GM23248 (cell line): ENCODE results near the gene PIK3R1.

Experiments used
- EZH2 ChIP-seq: fragments of 200-600 bp; sonication (generic); IDR thresholded peaks from 2 replicates; pipeline ENCODE4 v1.6.1; 2018; ENCODE audit warnings: antibody characterized with exemption, mild to moderate bottlenecking; ENCODE audit not compliant: insufficient read depth, poor library complexity, severe bottlenecking
- EZH2phosphoT487 ChIP-seq: fragments of 200-600 bp; sonication (generic); IDR thresholded peaks from 2 replicates; pipeline ENCODE4 v1.6.1; 2018; ENCODE audit warnings: antibody characterized with exemption, moderate library complexity, mild to moderate bottlenecking, low read depth; ENCODE audit not compliant: insufficient read depth

DNA sequence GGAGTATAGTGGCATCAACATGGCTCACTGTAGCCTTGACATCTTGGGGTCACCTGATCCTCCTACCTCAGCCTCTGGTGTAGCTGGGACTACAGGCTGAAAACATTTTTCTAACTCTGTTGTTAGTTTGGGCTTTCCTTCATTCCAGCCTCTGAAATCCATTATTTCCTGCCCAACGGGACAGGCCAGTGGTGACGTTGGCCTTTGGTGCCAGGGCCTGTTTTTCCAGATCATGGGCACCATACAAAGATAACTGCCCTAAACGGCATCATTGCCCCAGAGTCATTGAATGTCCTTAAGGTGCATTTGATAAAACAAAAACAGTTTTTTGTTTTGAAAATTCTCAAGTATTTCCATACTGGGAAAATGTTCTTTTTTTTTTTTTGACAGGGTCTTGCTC is 32.1 kb downstream of the PIK3R1 start:
- TF ChIP-seq EZH2 (no peak), EZH2phosphoT487 (no peak)
